ENCODE measurements around the gene RNF224.

RNF224 gene

DNA sequence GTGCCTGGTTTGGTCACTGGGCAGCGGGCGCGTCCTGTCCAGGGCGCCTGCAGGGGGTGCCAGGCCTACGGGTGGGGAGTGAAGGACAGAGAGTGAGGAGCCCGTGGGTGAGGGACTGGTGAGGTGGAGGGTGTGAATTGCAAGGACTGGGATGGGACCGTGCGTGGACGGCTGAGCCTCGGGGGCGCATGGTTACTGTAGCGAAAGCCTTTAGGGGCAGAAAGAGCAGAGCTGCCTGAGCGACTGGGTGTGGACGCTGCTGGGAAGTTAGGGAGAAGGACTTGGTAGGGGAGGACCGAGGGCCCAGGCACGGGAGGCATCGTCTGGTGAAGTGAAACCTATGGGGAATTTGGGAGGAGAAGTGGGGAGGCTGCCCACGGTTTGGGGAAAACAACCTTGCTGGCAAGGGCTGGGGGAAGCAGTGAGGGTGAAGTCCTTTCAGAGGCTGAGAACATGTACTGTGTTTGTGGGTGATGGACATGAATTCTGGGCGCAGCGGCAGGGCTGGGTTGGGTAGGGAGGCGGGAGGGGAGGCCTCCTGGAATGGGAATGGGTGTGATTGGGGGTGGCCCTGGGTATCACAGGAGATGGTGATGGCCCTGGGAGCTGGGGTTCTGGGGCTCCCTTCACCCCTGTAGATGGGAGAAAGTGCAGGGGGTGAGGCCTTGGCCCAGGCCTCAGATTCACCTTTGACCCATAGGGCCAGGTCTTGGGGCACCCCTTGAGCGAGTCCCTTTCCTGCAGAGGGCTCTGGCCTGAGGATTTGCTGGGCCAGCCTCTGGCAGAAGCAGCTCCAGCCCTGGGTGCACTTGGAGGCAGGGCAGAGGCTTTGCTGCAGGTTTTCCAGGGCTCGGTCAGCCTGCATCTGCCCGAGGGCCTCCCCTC lies 48.5 kb downstream of the RNF224 start:
- no peak for FAIRE-seq

- FAIRE-seq = no peak
Observed at GRCh38 chr9:137276473-137277328, 49.4 kb downstream of the RNF224 start.

GRCh38 chr9:137277329-137278041 lies 50.2 kb downstream of the RNF224 start, which contains the start of gene TOR4A:
Gene TOR4A, plus strand, starts transcription at chr9:137277726. Its CDS starts 964 bp downstream, at chr9:137278690.
- FAIRE-seq = no peak

DNA sequence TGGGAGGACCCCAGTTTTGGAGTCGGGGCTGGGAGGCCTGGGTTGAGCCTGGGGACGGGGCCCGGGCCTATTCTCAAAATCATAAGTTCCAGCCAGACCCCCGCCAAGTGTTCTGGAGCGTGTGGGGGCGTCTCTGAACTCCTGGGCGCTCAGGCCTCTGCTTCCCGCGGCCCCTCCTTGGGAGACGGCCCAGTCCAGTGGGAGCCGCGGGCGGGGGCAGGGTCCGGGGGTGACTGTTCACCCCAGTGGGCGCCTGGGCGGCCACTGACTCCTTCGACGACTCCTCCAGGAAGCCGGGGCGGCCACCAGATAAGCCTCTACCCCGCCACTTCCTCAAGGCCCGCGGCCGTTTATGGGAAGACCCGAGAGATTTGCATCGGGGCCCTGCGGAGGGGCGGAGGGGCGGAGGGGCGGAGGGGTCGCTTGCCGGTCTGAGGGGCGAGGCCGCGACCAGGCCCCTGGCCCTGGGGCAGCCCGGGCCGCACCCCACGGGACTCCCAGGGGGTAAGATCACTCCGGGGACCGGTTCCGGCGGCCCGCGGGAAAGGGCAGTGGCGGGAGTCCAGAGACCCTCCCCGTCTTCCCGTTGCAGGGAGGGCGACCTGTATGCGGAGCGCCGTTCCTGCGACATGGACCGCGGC lies 50.9 kb downstream of the RNF224 start:
- FAIRE-seq = no peak

Measured in A204.1 (cell line).